ENCODE data around the gene KHK.
A peak's percentile ranks its signal among the peaks of the same experiment; 100 is the strongest.
"Not testable (repeated sequence)": the region's sequence is repeated elsewhere in the genome, so short reads cannot be mapped to it uniquely, and the experiment has no call there.

KHK gene

GRCh38 chr2:27092696-27093429 lies 6.3 kb downstream of the KHK start:
- H3K27ac ChIP-seq, result no peak overlapping the region

GRCh38 chr2:27093430-27094352 lies 7.1 kb downstream of the KHK start:
- no peak overlapping the region for H3K4me3 ChIP-seq
- H3K27ac ChIP-seq, result no peak overlapping the region

More at GRCh38 chr2:27092696-27093429, 6.3 kb downstream of the KHK start:
- no peak overlapping the region for H3K4me3 ChIP-seq

DNA sequence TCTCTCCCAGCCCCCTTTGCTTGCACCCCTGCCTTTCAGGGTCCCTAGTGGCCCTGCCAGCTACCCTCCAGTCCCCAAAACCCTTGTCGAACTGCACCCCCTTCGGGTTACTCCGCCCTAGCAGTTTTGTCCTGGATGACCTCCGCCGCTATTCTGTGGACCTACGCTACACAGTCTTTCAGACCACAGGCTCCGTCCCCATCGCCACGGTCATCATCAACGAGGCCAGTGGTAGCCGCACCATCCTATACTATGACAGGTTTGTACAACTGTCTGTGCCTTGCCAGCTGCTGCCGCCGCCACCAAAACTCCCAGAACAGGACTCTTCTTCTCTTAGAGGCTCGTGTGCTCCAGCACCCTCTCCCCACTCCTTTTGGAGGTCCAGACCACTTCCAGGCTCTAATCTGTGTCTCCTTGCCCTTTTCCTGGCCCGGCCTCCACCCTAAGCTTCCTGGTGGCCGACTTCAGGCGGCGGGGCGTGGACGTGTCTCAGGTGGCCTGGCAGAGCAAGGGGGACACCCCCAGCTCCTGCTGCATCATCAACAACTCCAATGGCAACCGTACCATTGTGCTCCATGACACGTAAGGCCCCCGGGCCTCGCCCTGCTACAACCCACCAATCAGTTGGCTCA lies 7.9 kb downstream of the KHK start:
- Histone ChIP-seq H3K27ac (no peak overlapping the region), H3K4me3 (no peak overlapping the region)

- no peak overlapping the region for H3K4me3 ChIP-seq
- H3K27ac ChIP-seq, result no peak overlapping the region
These were observed 8.8 kb downstream of the KHK start for GRCh38 chr2:27095427-27095744.

- Histone ChIP-seq H3K4me3 (peak overlapping the region in 3 of 7 experiments; percentile 4 to 26 (median 20)), H3K27ac (peak overlapping the region in 2 of 21 experiments; percentile 27 to 58)
These were observed 9.4 kb downstream of the KHK start for GRCh38 chr2:27095745-27096651.

GRCh38 chr2:27096748-27097297 lies 10.3 kb downstream of the KHK start:
- no peak overlapping the region for H3K4me3 ChIP-seq
- H3K27ac ChIP-seq, result peak overlapping the region in 1 of 21 experiments; percentile 27

DNA sequence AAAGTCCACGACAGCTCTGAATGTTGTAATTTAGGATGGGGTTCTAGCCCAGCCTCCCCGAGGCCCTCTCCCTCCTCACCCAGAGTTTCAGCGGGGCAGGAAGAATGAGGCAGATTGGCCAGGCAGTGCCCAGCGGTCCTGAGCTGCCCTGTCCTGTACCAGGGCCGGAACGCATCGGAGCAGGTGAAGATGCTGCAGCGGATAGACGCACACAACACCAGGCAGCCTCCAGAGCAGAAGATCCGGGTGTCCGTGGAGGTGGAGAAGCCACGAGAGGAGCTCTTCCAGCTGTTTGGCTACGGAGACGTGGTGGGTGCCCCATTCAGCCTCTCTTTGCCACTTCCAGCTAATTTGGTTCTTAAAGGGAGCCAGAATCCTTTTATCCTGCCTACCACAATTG lies 10.8 kb downstream of the KHK start:
- no peak overlapping the region for H3K27ac ChIP-seq
- H3K4me3 ChIP-seq, result no peak overlapping the region

DNA sequence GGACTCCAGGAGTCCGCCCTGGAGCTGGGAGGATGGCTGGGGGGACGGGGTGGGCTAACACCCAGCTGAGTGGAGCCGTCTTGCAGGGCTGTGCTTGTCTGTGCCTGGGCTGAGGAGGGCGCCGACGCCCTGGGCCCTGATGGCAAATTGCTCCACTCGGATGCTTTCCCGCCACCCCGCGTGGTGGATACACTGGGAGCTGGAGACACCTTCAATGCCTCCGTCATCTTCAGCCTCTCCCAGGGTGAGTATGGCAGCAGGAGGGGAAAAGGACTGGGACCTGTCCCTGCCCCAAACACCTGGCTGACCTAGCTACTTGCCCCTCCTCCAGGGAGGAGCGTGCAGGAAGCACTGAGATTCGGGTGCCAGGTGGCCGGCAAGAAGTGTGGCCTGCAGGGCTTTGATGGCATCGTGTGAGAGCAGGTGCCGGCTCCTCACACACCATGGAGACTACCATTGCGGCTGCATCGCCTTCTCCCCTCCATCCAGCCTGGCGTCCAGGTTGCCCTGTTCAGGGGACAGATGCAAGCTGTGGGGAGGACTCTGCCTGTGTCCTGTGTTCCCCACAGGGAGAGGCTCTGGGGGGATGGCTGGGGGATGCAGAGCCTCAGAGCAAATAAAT lies 12.9 kb downstream of the KHK start:
- Histone ChIP-seq H3K4me3 (no peak overlapping the region), H3K27ac (no peak overlapping the region)

GRCh38 chr2:27100036-27100435 lies 13.5 kb downstream of the KHK start:
- Histone ChIP-seq H3K4me3 (no peak overlapping the region), H3K27ac (no peak overlapping the region)

GRCh38 chr2:27102329-27102728 lies 15.8 kb downstream of the KHK start:
- H3K4me3 ChIP-seq, result no peak overlapping the region
- H3K27ac ChIP-seq, result no peak overlapping the region

- no peak overlapping the region for H3K27ac ChIP-seq
- no peak overlapping the region for H3K4me3 ChIP-seq
These were observed 19.4 kb downstream of the KHK start for GRCh38 chr2:27105981-27106380.

DNA sequence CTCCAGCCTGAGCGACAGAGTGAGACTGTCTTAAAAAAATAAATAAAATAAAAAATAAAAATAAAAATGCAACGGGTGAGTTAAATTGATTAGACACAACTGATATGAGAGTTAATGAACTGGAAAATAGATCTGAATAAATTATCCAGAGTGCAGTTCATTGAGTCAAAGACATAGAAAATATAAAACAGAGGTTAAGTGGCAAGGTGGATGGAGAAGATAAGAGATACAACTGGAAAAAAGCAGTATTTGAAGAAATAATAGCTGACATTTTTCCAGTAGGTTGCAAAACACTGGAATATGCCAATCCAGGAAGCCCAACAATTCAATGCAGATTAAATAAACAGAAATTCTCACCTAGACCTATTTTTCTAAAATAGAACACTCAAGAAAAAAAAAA lies 21.6 kb downstream of the KHK start:
- H3K27ac ChIP-seq, result no peak overlapping the region
- H3K4me3 ChIP-seq, result no peak overlapping the region

DNA sequence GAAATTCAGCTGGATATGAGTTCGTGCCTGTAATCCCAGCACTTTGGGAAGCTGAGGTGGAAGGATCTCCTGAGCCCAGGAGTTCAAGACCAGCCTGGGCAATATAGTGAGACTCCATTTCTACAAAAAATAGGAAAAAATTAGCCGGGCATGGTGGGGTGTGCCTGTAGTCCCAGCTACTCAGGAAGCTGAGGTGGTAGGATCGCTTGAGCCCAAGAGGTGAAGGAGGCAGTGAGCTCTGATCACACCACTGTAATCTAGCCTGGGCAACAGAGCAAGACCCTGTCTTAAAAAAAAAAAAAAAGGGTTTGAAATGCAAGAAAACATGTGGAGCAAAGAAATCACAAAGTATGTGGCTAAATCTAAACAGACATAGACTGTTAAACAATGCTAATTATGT lies 22.5 kb downstream of the KHK start:
- H3K27ac ChIP-seq, result no peak overlapping the region
- H3K4me3 ChIP-seq, result no peak overlapping the region

DNA sequence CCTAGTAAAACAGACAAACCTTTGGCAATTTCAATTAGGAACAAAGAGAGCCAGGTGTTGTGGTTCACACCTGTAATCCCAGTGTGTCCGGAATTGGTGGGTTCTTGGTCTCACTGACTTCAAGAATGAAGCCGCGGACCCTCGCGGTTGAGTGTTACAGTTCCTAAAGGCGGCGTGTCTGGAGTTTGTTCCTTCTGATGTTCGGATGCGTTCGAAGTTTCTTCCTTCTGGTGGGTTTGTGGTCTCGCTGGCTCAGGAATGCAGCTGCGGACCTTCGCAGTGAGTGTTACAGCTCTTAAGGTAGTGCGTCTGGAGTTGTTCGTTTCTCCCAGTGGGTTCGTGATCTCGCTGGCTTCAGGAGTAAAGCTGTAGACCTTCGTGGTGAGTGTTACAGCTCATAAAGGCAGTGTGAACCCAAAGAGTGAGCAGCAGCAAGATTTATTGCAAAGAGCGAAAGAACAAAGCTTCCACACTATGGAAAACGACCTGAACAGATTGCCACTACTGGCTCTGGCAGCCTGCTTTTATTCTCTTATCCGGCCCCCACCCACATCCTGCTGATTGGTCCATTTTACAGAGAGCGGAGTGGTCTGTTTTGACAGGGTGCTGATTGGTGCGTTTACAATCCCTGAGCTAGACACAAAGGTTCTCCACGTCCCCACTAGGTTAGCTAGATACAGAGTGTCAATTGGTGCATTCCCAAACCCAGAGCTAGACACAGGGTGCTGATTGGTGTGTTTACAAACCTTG lies 24.2 kb downstream of the KHK start:
- not testable (repeated sequence) for H3K4me3 ChIP-seq, H3K27ac ChIP-seq

DNA sequence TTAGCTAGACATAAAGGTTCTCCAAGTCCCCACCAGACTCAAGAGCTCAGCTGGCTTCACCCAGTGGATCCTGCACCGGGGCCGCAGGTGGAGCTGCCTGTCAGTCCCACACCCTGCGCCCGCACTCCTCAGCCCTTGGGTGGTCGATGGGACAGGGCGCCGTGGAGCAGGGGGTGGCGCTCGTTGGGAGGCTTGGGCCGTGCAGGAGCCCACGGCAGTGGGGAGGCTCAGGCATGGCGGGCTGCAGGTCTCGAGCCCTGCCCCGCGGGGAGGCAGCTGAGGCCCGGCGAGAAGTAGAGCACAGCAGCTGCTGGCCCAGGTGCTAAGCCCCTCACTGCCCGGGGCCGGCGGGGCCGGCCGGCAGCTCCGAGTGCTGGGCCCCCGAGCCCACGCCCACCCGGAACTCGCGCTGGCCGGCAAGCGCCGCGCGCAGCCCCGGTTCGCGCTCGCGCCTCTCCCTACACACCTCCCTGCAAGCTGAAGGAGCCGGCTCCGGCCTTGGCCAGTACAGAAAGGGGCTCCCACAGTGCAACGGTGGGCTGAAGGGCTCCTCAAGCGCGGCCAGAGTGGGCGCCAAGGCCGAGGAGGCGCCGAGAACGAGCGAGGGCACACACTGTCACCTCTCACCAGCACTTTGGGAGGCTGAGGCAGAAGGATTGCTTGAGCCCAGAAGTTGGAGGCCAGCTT lies 25.0 kb downstream of the KHK start:
- not testable (repeated sequence) for H3K4me3 ChIP-seq, H3K27ac ChIP-seq

GRCh38 chr2:27115519-27115918 lies 28.9 kb downstream of the KHK start:
- Histone ChIP-seq H3K4me3 (no peak overlapping the region), H3K27ac (no peak overlapping the region)

DNA sequence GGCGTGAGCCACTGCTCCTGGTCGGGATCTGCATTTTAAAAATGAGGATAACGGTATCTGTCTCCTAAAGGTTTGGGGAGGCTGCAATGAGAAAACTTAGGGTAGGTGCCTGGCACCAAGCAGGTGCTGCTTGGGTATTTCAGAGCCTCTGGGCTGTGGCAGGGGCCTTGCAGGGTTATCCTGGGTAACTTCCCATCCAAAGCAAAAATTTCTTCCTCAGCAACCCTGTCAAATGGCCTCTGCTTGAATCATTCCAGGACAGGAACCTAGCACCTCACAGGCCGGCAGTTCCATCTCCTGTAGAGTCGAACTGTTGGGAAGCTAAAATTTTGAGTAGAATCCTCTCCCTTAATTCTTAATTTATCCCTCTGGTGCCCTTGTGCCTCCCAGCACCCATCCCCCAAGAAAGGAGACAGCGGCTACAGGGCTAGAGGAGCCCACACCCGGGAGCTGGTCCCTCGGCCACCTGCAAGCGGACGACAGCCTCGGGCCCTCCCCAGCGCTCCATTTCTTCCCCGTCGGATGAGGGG lies 31.5 kb downstream of the KHK start:
- H3K4me3 ChIP-seq, result peak overlapping the region in 6 of 7 experiments; percentile 24 to 53 (median 34)
- H3K27ac ChIP-seq, result no peak overlapping the region
